NOMO-1 (cell line): ENCODE results near the gene WDR93.

Experiments used
- DNase-seq, 2 experiments: peaks; one replicate each; lab custom pipeline; 2025; ENCODE audit not compliant: unreplicated experiment in 2 of 2; lab: John Stamatoyannopoulos, UW

Gene WDR93

GRCh38 chr15:89690276-89691218 lies at the start of gene WDR93, which contains the start of gene PEX11A:
Gene WDR93 (plus strand): TSS chr15:89690811. CDS start chr15:89701747, 10,936 bp downstream.
Gene PEX11A (minus strand): TSS chr15:89690754. CDS start chr15:89690632, 122 bp downstream.
- DNase-seq = peak; percentile 38 to 57

GRCh38 chr15:89641053-89641452 lies 49.6 kb upstream of the WDR93 start:
- DNase-seq = no peak

GRCh38 chr15:89642106-89642505 lies 48.5 kb upstream of the WDR93 start:
- DNase-seq = no peak

- DNase-seq = no peak
These were observed 44.9 kb upstream of the WDR93 start for GRCh38 chr15:89645680-89646079.

- DNase-seq = no peak
These were observed 44.0 kb upstream of the WDR93 start for GRCh38 chr15:89646416-89647141.

GRCh38 chr15:89647191-89647851 lies 43.3 kb upstream of the WDR93 start:
- peak; percentile 26 to 31 for DNase-seq

- DNase-seq = no peak
These were observed 42.3 kb upstream of the WDR93 start for GRCh38 chr15:89648106-89649012.

GRCh38 chr15:89649013-89649625 lies 41.5 kb upstream of the WDR93 start:
- no peak for DNase-seq

GRCh38 chr15:89649716-89650115 lies 40.9 kb upstream of the WDR93 start:
- no peak for DNase-seq

GRCh38 chr15:89652131-89652530 lies 38.5 kb upstream of the WDR93 start:
- no peak for DNase-seq

- DNase-seq = no peak
These were observed 37.9 kb upstream of the WDR93 start for GRCh38 chr15:89652666-89653065.

- no peak for DNase-seq
These were observed 37.0 kb upstream of the WDR93 start for GRCh38 chr15:89653578-89653977.

- no peak for DNase-seq
These were observed 36.3 kb upstream of the WDR93 start for GRCh38 chr15:89654301-89654761.

- DNase-seq = peak in 1 of 2 experiments; percentile 16
These were observed 35.5 kb upstream of the WDR93 start, which contains the start of gene KIF7 for GRCh38 chr15:89654847-89655805. Gene KIF7 (minus strand): TSS chr15:89655467. CDS start chr15:89652930, 2,537 bp downstream.

- no peak for DNase-seq
These were observed 34.3 kb upstream of the WDR93 start for GRCh38 chr15:89656116-89656815.

- no peak for DNase-seq
These were observed 32.9 kb upstream of the WDR93 start for GRCh38 chr15:89657686-89658200.

- no peak for DNase-seq
These were observed 31.3 kb upstream of the WDR93 start for GRCh38 chr15:89659295-89659694.
